ENCODE results near the gene PBX4. TPM values are rescaled to one million over a fixed set of nuclear protein-coding genes. Genes with fewer than 3 reads are reported as not detected.

PBX4 gene
- total RNA-seq, 1 donor from 2014 or later, result 21.8 TPM

DNA sequence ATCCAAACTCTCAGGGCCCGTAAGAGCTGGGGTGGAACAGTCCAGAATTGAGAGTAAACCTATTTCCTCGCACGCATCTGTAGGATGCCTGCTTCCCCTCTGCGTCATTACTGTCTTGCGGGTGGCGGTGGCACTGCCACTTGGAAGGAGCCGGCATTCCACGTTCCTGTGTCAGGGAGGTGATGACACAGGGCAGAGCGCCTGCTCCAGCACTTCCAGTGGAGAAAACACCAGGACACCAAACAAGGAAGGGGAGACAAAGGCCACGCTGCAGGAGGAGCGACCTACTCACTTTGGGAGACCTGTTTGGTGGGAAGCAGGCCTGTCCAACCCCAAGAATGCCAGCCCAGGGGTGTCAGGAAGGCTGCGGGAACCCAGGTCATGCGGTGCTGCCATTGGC lies 37.1 kb downstream of the PBX4 start:
- no peak overlapping the region for H3K27ac Mint-ChIP-seq
- intact Hi-C loops (cut with micrococcal nuclease), result no loop called here
- ChIA-PET CTCF (no interaction called here), POLR2A (no interaction called here)
- H3K4me1 Mint-ChIP-seq, result no peaks in the 10 kb centered on the region
- ATAC-seq (ENCODE audit: low read depth), result no peak
- TF ChIP-seq, protein P1, sequence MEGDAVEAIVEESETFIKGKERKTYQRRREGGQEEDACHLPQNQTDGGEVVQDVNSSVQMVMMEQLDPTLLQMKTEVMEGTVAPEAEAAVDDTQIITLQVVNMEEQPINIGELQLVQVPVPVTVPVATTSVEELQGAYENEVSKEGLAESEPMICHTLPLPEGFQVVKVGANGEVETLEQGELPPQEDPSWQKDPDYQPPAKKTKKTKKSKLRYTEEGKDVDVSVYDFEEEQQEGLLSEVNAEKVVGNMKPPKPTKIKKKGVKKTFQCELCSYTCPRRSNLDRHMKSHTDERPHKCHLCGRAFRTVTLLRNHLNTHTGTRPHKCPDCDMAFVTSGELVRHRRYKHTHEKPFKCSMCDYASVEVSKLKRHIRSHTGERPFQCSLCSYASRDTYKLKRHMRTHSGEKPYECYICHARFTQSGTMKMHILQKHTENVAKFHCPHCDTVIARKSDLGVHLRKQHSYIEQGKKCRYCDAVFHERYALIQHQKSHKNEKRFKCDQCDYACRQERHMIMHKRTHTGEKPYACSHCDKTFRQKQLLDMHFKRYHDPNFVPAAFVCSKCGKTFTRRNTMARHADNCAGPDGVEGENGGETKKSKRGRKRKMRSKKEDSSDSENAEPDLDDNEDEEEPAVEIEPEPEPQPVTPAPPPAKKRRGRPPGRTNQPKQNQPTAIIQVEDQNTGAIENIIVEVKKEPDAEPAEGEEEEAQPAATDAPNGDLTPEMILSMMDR (IDR thresholded peaks at IDR 0.05), result no peak
- no peaks in the 10 kb centered on the region for H3K9me3 Mint-ChIP-seq
- DNase-seq, result no peak
- H3K27me3 Mint-ChIP-seq, result no peaks in the 10 kb centered on the region
- no peak overlapping the region for H3K4me3 Mint-ChIP-seq
- H3K36me3 Mint-ChIP-seq (ENCODE audit: low read depth), result peaks cover 8% of the 10 kb centered on the region

- DNase-seq (no peak), ATAC-seq (ENCODE audit: low read depth) (no peak)
- no peaks in the 10 kb centered on the region for H3K9me3 Mint-ChIP-seq
- H3K27me3 Mint-ChIP-seq, result no peaks in the 10 kb centered on the region
- TF ChIP-seq, protein P1 (IDR thresholded peaks at IDR 0.05), result no peak
- ChIA-PET POLR2A (no interaction called here), CTCF (no interaction called here)
- no peak overlapping the region for H3K27ac Mint-ChIP-seq
- intact Hi-C loops (cut with micrococcal nuclease), result no loop called here
- no peak overlapping the region for H3K4me3 Mint-ChIP-seq
- peaks cover 4% of the 10 kb centered on the region for H3K36me3 Mint-ChIP-seq (ENCODE audit: low read depth)
- H3K4me1 Mint-ChIP-seq, result no peaks in the 10 kb centered on the region
Observed at GRCh38 chr19:19580418-19580817, 38.1 kb downstream of the PBX4 start.

DNA sequence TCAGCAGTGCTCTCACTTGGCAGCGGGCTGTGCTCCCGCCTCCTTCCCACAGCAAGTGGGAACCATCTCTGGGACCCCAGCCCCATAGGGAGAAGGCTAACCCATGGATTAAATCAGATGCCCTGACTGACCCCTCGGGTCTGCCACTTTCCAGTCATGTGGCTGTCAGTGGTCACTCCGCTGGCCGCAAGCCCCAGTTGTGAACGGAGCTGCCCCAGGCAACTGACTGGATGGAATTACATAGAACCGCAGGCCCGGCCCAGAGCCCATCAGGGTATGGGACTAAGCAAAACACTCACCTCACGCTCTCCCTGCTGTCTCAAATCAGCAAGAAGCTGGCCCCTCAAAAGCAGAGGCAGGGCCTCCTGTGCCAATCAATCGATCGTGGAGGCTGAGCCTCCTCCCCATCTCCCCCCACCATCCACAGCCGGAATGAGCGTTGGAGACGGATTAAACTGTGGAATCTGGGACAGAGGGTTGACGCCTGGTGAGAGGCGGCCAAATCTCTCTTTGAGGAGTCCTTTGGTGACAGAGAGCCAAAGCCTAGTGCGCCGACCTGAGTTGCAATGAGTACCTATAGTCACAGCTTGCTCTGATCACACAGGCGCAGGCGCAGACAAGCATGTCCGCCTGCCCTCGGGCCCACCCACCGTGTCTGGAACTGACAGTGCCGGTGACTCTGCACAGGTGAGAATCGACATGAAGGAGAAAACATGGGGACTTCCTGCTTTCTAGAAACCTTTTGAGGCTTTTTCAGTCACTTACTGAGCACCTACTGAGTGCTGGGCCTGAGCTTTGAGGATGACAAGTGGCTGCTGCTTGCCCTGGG lies 38.7 kb downstream of the PBX4 start:
- TF ChIP-seq, protein P1 (IDR thresholded peaks at IDR 0.05), result no peak
- Mint-ChIP-seq H3K4me1 (no peaks in the 10 kb centered on the region), H3K4me3 (no peak overlapping the region), H3K9me3 (no peaks in the 10 kb centered on the region), H3K27me3 (no peaks in the 10 kb centered on the region), H3K27ac (no peak overlapping the region), H3K36me3 (ENCODE audit: low read depth) (peaks cover 3% of the 10 kb centered on the region)
- intact Hi-C loops (cut with micrococcal nuclease), result no loop called here
- CTCF ChIA-PET, result no interaction called here
- no peak for ATAC-seq (ENCODE audit: low read depth)
- POLR2A ChIA-PET, result interaction anchor here (0.6 to 0.7 kb wide), 2 partner anchors 17 to 19 kb away, joined by 3 to 6 read pairs; no protein-coding TSS in a partner anchor
- no peak for DNase-seq

DNA sequence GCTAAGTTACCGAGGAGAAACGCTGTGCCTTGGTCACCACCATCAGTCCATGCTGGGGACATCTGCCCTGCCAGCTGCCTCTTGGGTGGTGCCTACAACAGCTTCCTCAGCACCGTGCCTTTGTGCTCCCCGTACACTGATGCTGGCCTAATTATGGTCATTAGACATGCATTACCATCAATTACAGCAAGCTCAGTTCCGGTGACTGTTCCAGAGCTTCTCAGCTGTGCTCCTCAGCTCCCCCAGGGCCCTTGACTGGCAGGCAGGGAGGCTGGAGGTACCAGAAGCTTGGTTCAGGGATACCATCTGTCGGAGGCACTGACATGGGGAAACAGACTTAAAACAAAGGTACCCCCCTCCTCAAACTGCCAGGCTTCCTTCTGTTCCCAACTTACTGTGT lies 40.2 kb downstream of the PBX4 start:
- ChIA-PET POLR2A (no interaction called here), CTCF (no interaction called here)
- peaks cover 1% of the 10 kb centered on the region for H3K36me3 Mint-ChIP-seq (ENCODE audit: low read depth)
- no peaks in the 10 kb centered on the region for H3K9me3 Mint-ChIP-seq
- H3K27ac Mint-ChIP-seq, result no peak overlapping the region
- no peaks in the 10 kb centered on the region for H3K27me3 Mint-ChIP-seq
- intact Hi-C loops (cut with micrococcal nuclease), result no loop called here
- H3K4me1 Mint-ChIP-seq, result no peaks in the 10 kb centered on the region
- ATAC-seq (ENCODE audit: low read depth) (no peak), DNase-seq (no peak)
- H3K4me3 Mint-ChIP-seq, result no peak overlapping the region
- TF ChIP-seq, protein P1 (IDR thresholded peaks at IDR 0.05), result no peak

GRCh38 chr19:19575411-19575810 lies 43.1 kb downstream of the PBX4 start:
- intact Hi-C loops (cut with micrococcal nuclease), result no loop called here
- Mint-ChIP-seq H3K4me1 (no peaks in the 10 kb centered on the region), H3K27ac (no peak overlapping the region), H3K27me3 (no peaks in the 10 kb centered on the region), H3K4me3 (no peak overlapping the region), H3K9me3 (no peaks in the 10 kb centered on the region), H3K36me3 (ENCODE audit: low read depth) (peaks cover 2% of the 10 kb centered on the region)
- DNase-seq (no peak), ATAC-seq (ENCODE audit: low read depth) (no peak)
- TF ChIP-seq, protein P1 (IDR thresholded peaks at IDR 0.05), result no peak
- CTCF ChIA-PET, result no interaction called here
- POLR2A ChIA-PET, result interaction anchor here (0.6 kb wide), 1 partner anchor 40 kb away, joined by 5 read pairs; no protein-coding TSS in a partner anchor
